HG03439 (cell line): Measurements from ENCODE around the gene TLE3.

ENCODE experiments used
- ATAC-seq: cut with Tn5 transposase; IDR thresholded peaks from one replicate; pipeline ENCODE4 v1.9.1; 2021; ENCODE audit warnings: mild to moderate bottlenecking, moderate library complexity; ENCODE audit not compliant: unreplicated experiment

The TLE3 gene

GRCh38 chr15:70050441-70050840 lies 47.3 kb downstream of the TLE3 start:
- ATAC-seq = no peak

DNA sequence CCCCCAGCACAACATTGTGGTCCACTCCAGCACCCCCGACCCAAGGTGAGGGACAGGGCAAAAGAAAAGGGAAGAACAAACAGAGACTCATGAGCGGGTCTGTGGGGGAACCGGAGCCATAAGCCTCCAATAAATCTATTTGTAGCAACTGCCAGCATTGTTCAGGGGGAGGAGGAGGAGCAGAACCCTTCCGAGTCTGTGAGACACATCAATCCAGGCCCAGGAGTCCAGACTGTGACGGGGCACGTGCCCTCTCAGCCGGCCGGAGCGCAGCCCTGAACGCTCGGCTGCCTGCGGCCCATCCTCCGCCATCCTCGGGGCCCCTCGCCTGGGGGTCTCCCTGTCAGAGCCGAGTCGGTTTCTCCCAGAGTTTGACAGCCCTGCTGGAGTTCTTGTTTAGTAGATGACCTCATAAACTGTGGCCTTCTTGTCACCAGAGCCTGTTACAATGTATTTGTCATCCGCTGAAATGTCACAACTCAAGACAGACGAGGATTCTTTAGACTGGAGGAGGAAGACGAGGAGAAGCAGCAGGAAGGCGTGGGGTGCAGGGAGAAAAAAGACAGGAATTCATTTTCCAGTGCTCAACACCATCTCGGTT lies 47.9 kb downstream of the TLE3 start:
- ATAC-seq = no peak

DNA sequence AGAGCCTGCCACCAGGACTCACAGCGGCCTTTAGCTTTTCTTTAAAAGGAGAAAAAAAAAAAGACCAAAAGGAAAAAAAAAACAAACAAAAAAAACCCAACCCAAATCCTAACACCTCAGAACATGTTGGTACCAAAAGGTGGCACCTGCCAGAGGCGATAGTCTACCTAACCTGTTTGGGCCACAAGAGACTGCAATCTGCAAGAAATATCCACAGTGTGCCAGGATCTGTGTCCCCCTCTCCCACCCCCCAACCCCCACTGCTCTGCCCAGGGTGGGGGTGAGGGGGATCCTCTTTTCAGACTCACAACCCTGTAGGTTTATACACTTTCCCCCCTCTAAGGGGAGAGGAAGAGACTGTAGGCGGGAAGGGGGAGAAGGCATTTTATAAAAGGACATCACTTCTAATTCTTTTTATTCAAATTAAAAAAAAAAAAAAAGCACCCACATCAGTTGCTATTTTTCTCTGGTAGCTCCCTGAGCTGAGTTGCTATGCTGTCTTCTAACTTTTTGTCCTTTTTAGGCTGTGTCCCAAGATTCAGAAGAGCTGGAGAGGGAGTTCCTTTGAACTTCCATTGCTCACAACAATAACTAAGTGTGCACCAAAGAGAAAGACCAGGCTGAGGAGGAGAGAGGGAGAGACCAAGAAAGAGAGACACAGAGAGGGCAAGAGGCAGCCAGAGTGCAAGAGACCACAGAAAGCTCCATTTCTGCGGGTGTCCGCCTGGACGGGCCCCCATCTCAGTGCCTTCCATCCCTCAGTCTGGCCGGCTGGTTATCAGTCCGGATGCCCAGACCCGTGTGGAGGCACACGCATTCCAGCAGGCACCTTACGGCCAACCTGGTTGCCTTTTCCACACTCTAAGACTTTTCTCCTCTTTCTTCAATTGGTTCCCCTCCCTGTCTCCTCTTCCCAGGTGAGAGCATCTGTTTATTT lies 48.9 kb downstream of the TLE3 start:
- no peak for ATAC-seq

GRCh38 chr15:70048198-70048565 lies 49.5 kb downstream of the TLE3 start:
- ATAC-seq = no peak

- ATAC-seq = no peak
Observed at GRCh38 chr15:70047386-70048197, 50.1 kb downstream of the TLE3 start.

DNA sequence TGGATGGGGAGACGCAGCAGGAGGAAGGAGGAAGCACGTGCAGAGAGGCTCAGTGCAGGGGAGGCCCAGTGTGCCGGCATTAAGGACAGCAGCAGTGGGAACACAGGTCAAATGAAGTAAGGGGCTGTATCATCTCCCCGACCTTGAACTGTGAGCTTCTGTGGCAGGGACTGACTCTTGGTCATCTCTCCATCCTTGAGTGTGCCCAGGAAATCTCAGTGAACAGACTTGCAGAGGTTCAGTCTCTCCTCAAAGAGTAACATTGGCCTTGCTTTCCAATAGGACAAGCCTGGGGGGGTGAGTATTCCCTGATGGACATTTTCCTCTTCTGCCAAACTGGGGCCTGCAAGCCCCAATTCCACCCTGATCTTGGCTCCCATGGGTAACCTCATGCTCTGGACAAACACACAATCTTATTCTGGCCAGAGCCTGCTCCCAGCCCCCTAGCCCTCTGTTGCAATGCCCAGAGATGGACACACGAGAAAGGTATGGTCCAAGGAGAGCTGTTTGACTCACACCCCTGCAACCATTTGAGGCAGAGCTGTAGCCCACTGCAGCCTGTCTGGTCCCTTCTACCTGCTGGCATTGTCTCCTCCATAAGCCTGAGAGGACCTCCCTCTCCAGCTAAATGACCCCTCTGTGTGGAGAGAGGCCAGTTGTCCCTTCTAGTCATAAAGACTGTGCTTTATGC lies 50.9 kb downstream of the TLE3 start:
- no peak for ATAC-seq

GRCh38 chr15:70045045-70045444 lies 52.7 kb downstream of the TLE3 start:
- no peak for ATAC-seq

GRCh38 chr15:70044168-70044567 lies 53.5 kb downstream of the TLE3 start:
- no peak for ATAC-seq

DNA sequence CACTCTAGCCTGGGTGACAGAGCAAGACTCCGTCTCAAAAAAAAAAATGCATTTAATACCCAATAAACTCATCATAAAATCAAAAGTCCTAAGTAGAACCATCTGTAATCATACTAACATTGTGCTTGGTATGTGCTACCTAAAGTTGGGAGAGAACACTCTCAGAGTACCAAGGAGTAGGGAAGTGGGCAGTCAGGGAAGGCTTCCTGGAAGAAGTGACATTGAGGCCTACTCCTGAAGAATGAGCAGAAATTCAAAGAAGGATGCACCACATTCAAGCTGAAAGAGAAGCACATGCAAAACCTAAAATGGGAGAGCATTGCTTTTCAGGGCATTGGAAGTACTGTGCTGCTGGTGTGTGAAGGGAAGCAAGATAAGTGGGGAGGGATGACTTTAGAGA lies 54.1 kb downstream of the TLE3 start:
- no peak for ATAC-seq

DNA sequence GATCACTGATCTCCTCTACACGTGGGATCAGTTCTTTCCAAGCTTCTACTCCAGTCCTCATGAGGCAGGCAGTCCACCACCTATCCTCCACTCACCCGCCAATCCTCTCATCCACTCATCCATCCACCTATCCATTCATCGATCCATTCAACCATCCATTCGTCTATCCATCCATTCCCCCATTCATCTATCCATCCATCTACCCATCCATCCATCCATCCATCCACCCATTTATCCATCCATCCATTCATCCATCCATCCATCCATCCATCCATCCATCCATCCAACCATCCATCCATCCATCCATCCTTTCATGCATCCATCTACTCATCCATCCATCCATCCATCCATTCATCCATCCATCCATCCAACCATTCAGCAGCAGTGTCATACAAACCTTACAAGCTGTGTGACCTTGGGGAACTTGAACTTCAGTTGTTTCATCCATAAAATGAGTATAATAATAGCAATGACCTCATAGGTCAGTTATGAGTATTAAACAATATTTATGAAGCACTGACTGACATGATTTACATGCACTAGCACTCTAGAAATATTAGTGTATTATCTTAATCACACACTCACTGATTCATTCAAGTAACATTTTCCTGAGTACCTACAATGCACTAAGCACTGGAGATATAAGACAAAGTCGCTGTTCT lies 55.0 kb downstream of the TLE3 start:
- ATAC-seq = no peak

GRCh38 chr15:70039917-70040316 lies 57.8 kb downstream of the TLE3 start:
- no peak for ATAC-seq

- no peak for ATAC-seq
Observed at GRCh38 chr15:70038730-70039392, 58.9 kb downstream of the TLE3 start.

- no peak for ATAC-seq
Observed at GRCh38 chr15:70037292-70037640, 60.5 kb downstream of the TLE3 start.

GRCh38 chr15:70036585-70037291 lies 61.0 kb downstream of the TLE3 start:
- ATAC-seq = peak; percentile 81

GRCh38 chr15:70035719-70036077 lies 62.0 kb downstream of the TLE3 start:
- ATAC-seq = no peak

- no peak for ATAC-seq
Observed at GRCh38 chr15:70035051-70035718, 62.5 kb downstream of the TLE3 start.

DNA sequence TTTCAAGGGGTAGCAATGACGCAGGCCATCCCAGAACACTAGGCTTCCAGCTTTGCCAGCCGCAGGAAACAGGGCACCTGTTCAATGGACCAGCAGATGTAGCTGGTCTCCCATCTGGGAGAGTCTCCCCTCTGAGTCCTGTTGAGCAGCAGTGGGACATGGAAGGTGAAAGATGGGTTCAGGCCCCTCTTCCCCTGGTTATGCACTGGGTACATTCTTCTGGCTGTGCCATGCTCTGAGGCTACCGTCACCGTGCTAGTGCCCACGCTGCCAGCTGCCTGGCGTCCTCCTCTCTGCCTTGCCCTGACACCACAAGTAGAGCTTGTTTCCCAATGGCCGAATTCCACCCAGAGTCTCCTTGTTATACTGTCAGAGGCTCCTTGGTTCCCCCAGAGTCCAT lies 63.1 kb downstream of the TLE3 start:
- no peak for ATAC-seq

GRCh38 chr15:70034141-70034540 lies 63.6 kb downstream of the TLE3 start:
- no peak for ATAC-seq

GRCh38 chr15:70033529-70034140 lies 64.1 kb downstream of the TLE3 start:
- ATAC-seq = no peak
